ENCODE measurements around the gene SNRNP70. TPM values are rescaled to one million over a fixed set of nuclear protein-coding genes. Genes with fewer than 3 reads are reported as not detected.

The SNRNP70 gene
- polyA plus RNA-seq, 1 donor (not counting 4 experiments of a cell fraction or from before 2014, with no cell fraction given): 149 TPM

GRCh38 chr19:49064768-49065611, 20.3 kb upstream of the SNRNP70 start, which contains the start of gene NTF4:
TSS of gene NTF4 (minus strand) at chr19:49064818. CDS start at chr19:49061997, 2,821 bp downstream.
- Histone ChIP-seq H4K20me1 (ENCODE audit: control insufficient read depth, extremely low read depth, insufficient read depth, low read length) (no peaks in the 10 kb centered on the region), H3K27ac (ENCODE audit: control insufficient read depth, insufficient read depth, low read length) (peak within 1 kb of the TSS; percentile 80), H3K9ac (ENCODE audit: control insufficient read depth, extremely low read depth, insufficient read depth, low read length) (peak within 1 kb of the TSS; percentile 70), H3K9me1 (ENCODE audit: control insufficient read depth, extremely low read depth, insufficient read depth, low read length) (peaks cover 2% of the 10 kb centered on the region), H3K9me3 (ENCODE audit: control insufficient read depth, low read depth, low read length) (no peaks in the 10 kb centered on the region), H3K4me2 (ENCODE audit: control insufficient read depth, extremely low read depth, insufficient read depth, low read depth, low read length) (peak within 1 kb of the TSS; percentile 84), H3K4me1 (ENCODE audit: control insufficient read depth, extremely low read depth, insufficient read depth, low read length) (peaks cover 12% of the 10 kb centered on the region), H3K4me3 (ENCODE audit: control insufficient read depth in 2 of 3, extremely low read depth in 1 of 3, insufficient read depth in 2 of 3, low read depth in 1 of 3, low read length in 3 of 3) (peak within 1 kb of the TSS; percentile 56 to 85 (median 71)), H3K36me3 (ENCODE audit: control insufficient read depth in 2 of 2, extremely low read depth in 1 of 2, insufficient read depth in 2 of 2, low read length in 2 of 2) (peaks cover 3 to 4% of the 10 kb centered on the region in 2 experiments), H3K27me3 (ENCODE audit: control insufficient read depth, extremely low read depth, insufficient read depth, low read length) (peaks cover 19% of the 10 kb centered on the region), H3K79me2 (ENCODE audit: control insufficient read depth, insufficient read depth, low read length) (no peaks in the 10 kb centered on the region), H2AFZ (ENCODE audit: control insufficient read depth, low read length) (no peak within 1 kb of the TSS)
- FAIRE-seq (no peak), DNase-seq (ENCODE audit: low read depth, low spot score) (no peak)
- TF ChIP-seq EZH2 (IDR thresholded peaks at IDR 0.05; ENCODE audit: low read length) (no peak), CTCF (optimal IDR thresholded peaks at IDR 0.05 in 1 of 3, IDR thresholded peaks at IDR 0.05 in 1 of 3, conservative IDR thresholded peaks at IDR 0.05 in 1 of 3; ENCODE audit: extremely low read depth in 1 of 3, insufficient read depth in 2 of 3, low read length in 3 of 3) (peak in 2 of 3 experiments; percentile 7 to 54)
- dilution Hi-C loops (cut with MboI; ENCODE audit: extremely low pct_ligation_motif_present, low sequenced_read_pairs): no loop called here

- Histone ChIP-seq H2AFZ (ENCODE audit: control insufficient read depth, low read length) (no peak overlapping the region), H3K36me3 (ENCODE audit: control insufficient read depth in 2 of 2, extremely low read depth in 1 of 2, insufficient read depth in 2 of 2, low read length in 2 of 2) (peaks cover 3 to 4% of the 10 kb centered on the region in 2 experiments), H3K9ac (ENCODE audit: control insufficient read depth, extremely low read depth, insufficient read depth, low read length) (no peak overlapping the region), H3K27ac (ENCODE audit: control insufficient read depth, insufficient read depth, low read length) (no peak overlapping the region), H3K4me1 (ENCODE audit: control insufficient read depth, extremely low read depth, insufficient read depth, low read length) (peaks cover 12% of the 10 kb centered on the region), H3K4me2 (ENCODE audit: control insufficient read depth, extremely low read depth, insufficient read depth, low read depth, low read length) (no peak overlapping the region), H3K4me3 (ENCODE audit: control insufficient read depth in 2 of 3, extremely low read depth in 1 of 3, insufficient read depth in 2 of 3, low read depth in 1 of 3, low read length in 3 of 3) (no peak overlapping the region), H3K27me3 (ENCODE audit: control insufficient read depth, extremely low read depth, insufficient read depth, low read length) (peaks cover 24% of the 10 kb centered on the region), H3K79me2 (ENCODE audit: control insufficient read depth, insufficient read depth, low read length) (no peaks in the 10 kb centered on the region), H3K9me3 (ENCODE audit: control insufficient read depth, low read depth, low read length) (no peaks in the 10 kb centered on the region), H4K20me1 (ENCODE audit: control insufficient read depth, extremely low read depth, insufficient read depth, low read length) (no peaks in the 10 kb centered on the region), H3K9me1 (ENCODE audit: control insufficient read depth, extremely low read depth, insufficient read depth, low read length) (no peaks in the 10 kb centered on the region)
- dilution Hi-C loops (cut with MboI; ENCODE audit: extremely low pct_ligation_motif_present, low sequenced_read_pairs): no loop called here
- FAIRE-seq: no peak
- TF ChIP-seq EZH2 (IDR thresholded peaks at IDR 0.05; ENCODE audit: low read length) (no peak), CTCF (optimal IDR thresholded peaks at IDR 0.05 in 1 of 3, IDR thresholded peaks at IDR 0.05 in 1 of 3, conservative IDR thresholded peaks at IDR 0.05 in 1 of 3; ENCODE audit: extremely low read depth in 1 of 3, insufficient read depth in 2 of 3, low read length in 3 of 3) (no peak)
- DNase-seq (ENCODE audit: low read depth, low spot score): no peak
These were observed 19.2 kb upstream of the SNRNP70 start for GRCh38 chr19:49065905-49066512.

All from keratinocyte (primary cell).